Thyroid gland (tissue), 4 donors: ENCODE data around the gene JAG1. TPM values are rescaled to one million over a fixed set of nuclear protein-coding genes. Genes with fewer than 3 reads are reported as not detected.

Experiments used
- DNase-seq, 2 donors: peaks; one replicate each; pipeline ENCODE4 v3.0.0-alpha.2; 2019
- H3K27ac ChIP-seq, 3 donors: fragments of 200-600 bp; sonication (generic); 1 replicate in 2 of 3; 2 replicates in 1 of 3; pipeline ENCODE4 v1.5.1; 2016 to 2019; ENCODE audit warnings: mild to moderate bottlenecking in 1 of 3, moderate library complexity in 1 of 3
- H3K27me3 ChIP-seq: fragments of 200-600 bp; sonication (generic); one replicate; pipeline ENCODE4 v1.5.1; 2019
- H3K36me3 ChIP-seq, 2 donors: fragments of 200-600 bp; sonication (generic); one replicate each; pipeline ENCODE4 v1.5.1; 2016 to 2019
- H3K4me1 ChIP-seq, 2 donors: fragments of 200-600 bp; sonication (generic); one replicate each; pipeline ENCODE4 v1.5.1; 2017 to 2019
- H3K4me3 ChIP-seq, 3 donors: fragments of 200-600 bp; sonication (generic); replicated peaks in 1 of 3; 1 replicate in 2 of 3; 2 replicates in 1 of 3; pipeline ENCODE4 v1.5.1; 2016; ENCODE audit warnings: mild to moderate bottlenecking in 1 of 3
- H3K9me3 ChIP-seq: fragments of 200-600 bp; sonication (generic); one replicate; pipeline ENCODE4 v1.5.1; 2017
- POLR2A ChIP-seq, 2 donors: fragments of 450-650 bp; IDR thresholded peaks; one replicate each; pipeline ENCODE4 v1.6.1; 2017; ENCODE audit warnings: antibody characterized with exemption in 2 of 2, mild to moderate bottlenecking in 2 of 2, moderate library complexity in 1 of 2
- WGBS, 2 donors: methylation state at CpG; one replicate each; pipeline ENCODE4 v1.1.5; 2017; 5-methylcytosine and 5-hydroxymethylcytosine counted together
- intact Hi-C: fragments of 100-400 bp; cut with DNase I; formaldehyde crosslinking; loops from one replicate; pipeline ENCODE4 v1.15.1; 2023
- total RNA-seq, 4 donors: library from RNA; depleted of rRNA; stranded (reverse); fragments of >200 nt; gene quantifications; one replicate each; pipeline ENCODE4 v1.2.3, GENCODE V29; 2016
- TF ChIP-seq, protein P1 (sequence below), 6 experiments: fragments of 200-600 bp in 3 of 6; fragments of 450-650 bp in 3 of 6; sonication (generic) in 3 of 6; IDR thresholded peaks; one replicate each; pipeline ENCODE4 v1.5.1; 2016 to 2019; ENCODE audit warnings: antibody characterized with exemption in 6 of 6, mild to moderate bottlenecking in 2 of 6, inconsistent platforms in 1 of 6, moderate library complexity in 1 of 6

The JAG1 gene
- total RNA-seq, 4 donors from 2014 or later, result 41.2 to 67.9 (median 46.2) TPM

GRCh38 chr20:10649080-10649796 lies 24.6 kb downstream of the JAG1 start:
- H3K4me3 ChIP-seq, result no peak overlapping the region
- 86 to 93% methylated on average over 8 of the region's 8 CpGs for WGBS, 2 donors
- intact Hi-C loops, result no loop called here
- peak overlapping the region in 2 of 3 donors; percentile 19 to 25 for H3K27ac ChIP-seq
- no peak for DNase-seq
- TF ChIP-seq, protein P1, sequence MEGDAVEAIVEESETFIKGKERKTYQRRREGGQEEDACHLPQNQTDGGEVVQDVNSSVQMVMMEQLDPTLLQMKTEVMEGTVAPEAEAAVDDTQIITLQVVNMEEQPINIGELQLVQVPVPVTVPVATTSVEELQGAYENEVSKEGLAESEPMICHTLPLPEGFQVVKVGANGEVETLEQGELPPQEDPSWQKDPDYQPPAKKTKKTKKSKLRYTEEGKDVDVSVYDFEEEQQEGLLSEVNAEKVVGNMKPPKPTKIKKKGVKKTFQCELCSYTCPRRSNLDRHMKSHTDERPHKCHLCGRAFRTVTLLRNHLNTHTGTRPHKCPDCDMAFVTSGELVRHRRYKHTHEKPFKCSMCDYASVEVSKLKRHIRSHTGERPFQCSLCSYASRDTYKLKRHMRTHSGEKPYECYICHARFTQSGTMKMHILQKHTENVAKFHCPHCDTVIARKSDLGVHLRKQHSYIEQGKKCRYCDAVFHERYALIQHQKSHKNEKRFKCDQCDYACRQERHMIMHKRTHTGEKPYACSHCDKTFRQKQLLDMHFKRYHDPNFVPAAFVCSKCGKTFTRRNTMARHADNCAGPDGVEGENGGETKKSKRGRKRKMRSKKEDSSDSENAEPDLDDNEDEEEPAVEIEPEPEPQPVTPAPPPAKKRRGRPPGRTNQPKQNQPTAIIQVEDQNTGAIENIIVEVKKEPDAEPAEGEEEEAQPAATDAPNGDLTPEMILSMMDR (IDR thresholded peaks at IDR 0.05), result no peak
- no peak for TF ChIP-seq POLR2A (IDR thresholded peaks at IDR 0.05)
- H3K27me3 ChIP-seq, result no peaks in the 10 kb centered on the region
- peaks cover 23 to 48% of the 10 kb centered on the region in 2 donors for H3K4me1 ChIP-seq
- H3K36me3 ChIP-seq, result peaks cover 53 to 76% of the 10 kb centered on the region in 2 donors
- no peaks in the 10 kb centered on the region for H3K9me3 ChIP-seq

- H3K27me3 ChIP-seq, result no peaks in the 10 kb centered on the region
- no peaks in the 10 kb centered on the region for H3K9me3 ChIP-seq
- TF ChIP-seq, protein P1 (IDR thresholded peaks at IDR 0.05), result no peak
- no peak for TF ChIP-seq POLR2A (IDR thresholded peaks at IDR 0.05)
- peaks cover 17 to 48% of the 10 kb centered on the region in 2 donors for H3K4me1 ChIP-seq
- H3K4me3 ChIP-seq, result no peak overlapping the region
- intact Hi-C loops, result no loop called here
- peak overlapping the region in 2 of 3 donors; percentile 19 to 25 for H3K27ac ChIP-seq
- no peak for DNase-seq
- 89 to 95% methylated on average over 8 of the region's 8 CpGs for WGBS, 2 donors
- peaks cover 59 to 82% of the 10 kb centered on the region in 2 donors for H3K36me3 ChIP-seq
These were observed 25.1 kb downstream of the JAG1 start for GRCh38 chr20:10648651-10649050.

GRCh38 chr20:10647909-10648308 lies 25.9 kb downstream of the JAG1 start:
- WGBS, 2 donors, result 87 to 90% methylated on average over 11 of the region's 11 CpGs
- Histone ChIP-seq H3K9me3 (no peaks in the 10 kb centered on the region), H3K4me1 (peaks cover 15 to 48% of the 10 kb centered on the region in 2 donors), H3K36me3 (peaks cover 66 to 86% of the 10 kb centered on the region in 2 donors), H3K27me3 (no peaks in the 10 kb centered on the region), H3K4me3 (no peak overlapping the region), H3K27ac (peak overlapping the region in 1 of 3 donors; percentile 21)
- TF ChIP-seq, protein P1 (IDR thresholded peaks at IDR 0.05), result no peak
- no peak for TF ChIP-seq POLR2A (IDR thresholded peaks at IDR 0.05)
- intact Hi-C loops, result no loop called here
- DNase-seq, result no peak

GRCh38 chr20:10647471-10647870 lies 26.3 kb downstream of the JAG1 start:
- no peaks in the 10 kb centered on the region for H3K27me3 ChIP-seq
- peak overlapping the region in 1 of 3 donors; percentile 21 for H3K27ac ChIP-seq
- no peak for DNase-seq
- intact Hi-C loops, result no loop called here
- TF ChIP-seq, protein P1 (IDR thresholded peaks at IDR 0.05), result no peak
- no peak for TF ChIP-seq POLR2A (IDR thresholded peaks at IDR 0.05)
- H3K4me3 ChIP-seq, result no peak overlapping the region
- 69 to 77% methylated on average over 9 of the region's 9 CpGs for WGBS, 2 donors
- H3K9me3 ChIP-seq, result no peaks in the 10 kb centered on the region
- peaks cover 71 to 89% of the 10 kb centered on the region in 2 donors for H3K36me3 ChIP-seq
- H3K4me1 ChIP-seq, result peaks cover 11 to 45% of the 10 kb centered on the region in 2 donors

- intact Hi-C loops, result no loop called here
- TF ChIP-seq POLR2A (IDR thresholded peaks at IDR 0.05), result no peak
- TF ChIP-seq, protein P1 (IDR thresholded peaks at IDR 0.05), result no peak
- Histone ChIP-seq H3K9me3 (no peaks in the 10 kb centered on the region), H3K4me1 (peaks cover 7 to 40% of the 10 kb centered on the region in 2 donors), H3K4me3 (no peak overlapping the region), H3K36me3 (peaks cover 75 to 94% of the 10 kb centered on the region in 2 donors), H3K27me3 (no peaks in the 10 kb centered on the region), H3K27ac (peak overlapping the region in 1 of 3 donors; percentile 21)
- no peak for DNase-seq
- 84 to 89% methylated on average over 6 to 9 of the region's 9 CpGs for WGBS, 2 donors
These were observed 26.8 kb downstream of the JAG1 start for GRCh38 chr20:10646886-10647420.
